PFSK-1 (cell line): Measurements from ENCODE around the gene SCMH1.

ENCODE experiments used
- FOXP2 ChIP-seq: optimal IDR thresholded peaks from 2 replicates; pipeline ENCODE3; 2011; ENCODE audit warnings: borderline replicate concordance, control low read depth, inconsistent platforms; ENCODE audit not compliant: insufficient read depth; ENCODE audit errors: extremely low read length, extremely low read depth
- POLR2AphosphoS5 ChIP-seq: IDR thresholded peaks from 2 replicates; pipeline ENCODE4 v1.6.1; 2012; ENCODE audit warnings: low read depth, mild to moderate bottlenecking, control low read depth, low read length, moderate library complexity
- REST ChIP-seq, 2 experiments: IDR thresholded peaks; 2 replicates each; pipeline versions ENCODE4 v1.6.1 to v1.8.0; 2011 to 2012; ENCODE audit warnings: low read depth in 2 of 2, low read length in 2 of 2, control low read depth in 1 of 2, inconsistent platforms in 1 of 2, mild to moderate bottlenecking in 1 of 2, moderate library complexity in 1 of 2; ENCODE audit not compliant: insufficient read depth in 1 of 2
- SIN3A ChIP-seq: IDR thresholded peaks from 2 replicates; pipeline ENCODE4 v1.6.1; 2012; ENCODE audit warnings: mild to moderate bottlenecking, low read length, moderate library complexity, borderline replicate concordance; ENCODE audit not compliant: insufficient read depth
- TAF1 ChIP-seq: IDR thresholded peaks from 2 replicates; pipeline ENCODE4 v1.6.1; 2012; ENCODE audit warnings: low read length, control low read depth, borderline replicate concordance; ENCODE audit not compliant: insufficient read depth

Gene SCMH1

GRCh38 chr1:41138549-41138948 lies 103.6 kb downstream of the SCMH1 start:
- TF ChIP-seq REST (IDR thresholded peaks at IDR 0.05; ENCODE audit: insufficient read depth in 1 of 2, low read depth in 2 of 2, low read length in 2 of 2) (no peak), FOXP2 (no peak), SIN3A (no peak), POLR2AphosphoS5 (no peak), TAF1 (no peak)

GRCh38 chr1:41135196-41135947 lies 106.7 kb downstream of the SCMH1 start:
- no peak for TF ChIP-seq TAF1

GRCh38 chr1:41122851-41123518 lies 119.1 kb downstream of the SCMH1 start:
- no peak for TF ChIP-seq REST (IDR thresholded peaks at IDR 0.05; ENCODE audit: insufficient read depth in 1 of 2, low read depth in 2 of 2, low read length in 2 of 2)
- TF ChIP-seq SIN3A, result no peak
- TF ChIP-seq POLR2AphosphoS5, result no peak
- TF ChIP-seq TAF1, result no peak
- TF ChIP-seq FOXP2, result no peak

GRCh38 chr1:41122148-41122547 lies 120.0 kb downstream of the SCMH1 start:
- TF ChIP-seq REST (IDR thresholded peaks at IDR 0.05; ENCODE audit: insufficient read depth in 1 of 2, low read depth in 2 of 2, low read length in 2 of 2) (no peak), TAF1 (no peak), SIN3A (no peak), FOXP2 (no peak), POLR2AphosphoS5 (no peak)

GRCh38 chr1:41118645-41119044 lies 123.5 kb downstream of the SCMH1 start:
- TF ChIP-seq TAF1 (no peak), SIN3A (no peak), REST (IDR thresholded peaks at IDR 0.05; ENCODE audit: insufficient read depth in 1 of 2, low read depth in 2 of 2, low read length in 2 of 2) (no peak), POLR2AphosphoS5 (no peak), FOXP2 (no peak)
